A549 (cell line): ENCODE measurements around the gene PFAS. TPM values are rescaled to one million over a fixed set of nuclear protein-coding genes. Genes with fewer than 3 reads are reported as not detected.
A peak's percentile ranks its signal among the peaks of the same experiment; 100 is the strongest.

Experiments
- ATAC-seq, 2 experiments: fragments of 200-7000 bp in 1 of 2; fragments of >200 bp in 1 of 2; cut with Nextera tagmentation in 1 of 2; cut with Tn5 transposase in 1 of 2; 3 replicates each; pipeline versions ENCODE4 v1.8.0 to v1.9.1; 2018 to 2020; ENCODE audit warnings: mild to moderate bottlenecking in 1 of 2, moderate library complexity in 1 of 2
- CTCF ChIA-PET: fragments of 300-600 bp; sonication (Branson Sonifier 250); formaldehyde crosslinking; extraction: SDS; loops from one replicate; lab custom pipeline; 2021; ENCODE audit warnings: antibody characterized with exemption, inconsistent platforms; lab: Yijun Ruan, JAX
- POLR2A ChIA-PET: fragments of 350-600 bp; formaldehyde crosslinking; extraction: SDS; loops from one replicate; lab custom pipeline; 2021; ENCODE audit warnings: antibody characterized with exemption, inconsistent platforms; lab: Yijun Ruan, JAX
- DNase-seq, 2 experiments: peaks; one replicate each; pipeline versions ENCODE4 v3.0.0 to v3.0.0-alpha.2; 2011 to 2016; ENCODE audit warnings: low read depth in 1 of 2, low spot score in 1 of 2
- FAIRE-seq: peaks from 2 replicates; lab custom pipeline; 2011; peaks lifted over from hg19 to GRCh38; lab: Jason Lieb, UNC
- H3K27ac ChIP-seq, 2 experiments: fragments of >200 bp; sonication (Bioruptor Twin); formaldehyde crosslinking; 3 replicates each; pipeline ENCODE4 v1.5.1; 2016 to 2017
- H3K4me1 ChIP-seq: fragments of >200 bp; sonication (Bioruptor Twin); formaldehyde crosslinking; 3 replicates; pipeline ENCODE4 v1.6.1; 2016
- H3K4me2 ChIP-seq: fragments of >200 bp; sonication (Bioruptor Twin); formaldehyde crosslinking; 3 replicates; pipeline ENCODE4 v1.6.1; 2016
- H3K4me3 ChIP-seq: fragments of >200 bp; sonication (Bioruptor Twin); formaldehyde crosslinking; 3 replicates; pipeline ENCODE4 v1.5.1; 2016
- H3K9me3 ChIP-seq: fragments of >200 bp; sonication (Bioruptor Twin); formaldehyde crosslinking; 3 replicates; pipeline ENCODE4 v1.6.1; 2016
- ATOH8 ChIP-seq: fragments of 250-450 bp; sonication (Bioruptor Pico); IDR thresholded peaks from 2 replicates; pipeline ENCODE4 v1.5.0; 2020; ENCODE audit warnings: low read depth, mild to moderate bottlenecking, moderate library complexity
- GATA3 ChIP-seq: IDR thresholded peaks from 2 replicates; pipeline ENCODE4 v1.6.1; 2012; ENCODE audit warnings: borderline replicate concordance
- HDAC2 ChIP-seq: fragments of 200-600 bp; sonication (generic); IDR thresholded peaks from 2 replicates; pipeline ENCODE4 v1.6.1; 2016
- HEYL ChIP-seq: fragments of 250-450 bp; sonication (Bioruptor Pico); IDR thresholded peaks from 2 replicates; pipeline ENCODE4 v1.8.0; 2021; ENCODE audit warnings: mild to moderate bottlenecking, moderate library complexity
- HOXB13 ChIP-seq: fragments of 250-450 bp; sonication (Bioruptor Pico); IDR thresholded peaks from 2 replicates; pipeline ENCODE4 v1.5.0; 2020; ENCODE audit warnings: low read depth, mild to moderate bottlenecking, moderate library complexity
- JUNB ChIP-seq: fragments of >200 bp; sonication (Bioruptor Twin); formaldehyde crosslinking; IDR thresholded peaks from 2 replicates; pipeline ENCODE4 v1.6.1; 2016
- KDM1A ChIP-seq: fragments of 200-600 bp; sonication (generic); IDR thresholded peaks from 2 replicates; pipeline ENCODE4 v1.6.1; 2016; ENCODE audit warnings: low read depth, mild to moderate bottlenecking
- KDM5A ChIP-seq: fragments of 200-600 bp; sonication (generic); IDR thresholded peaks from 2 replicates; pipeline ENCODE4 v1.6.1; 2016; ENCODE audit warnings: antibody characterized with exemption, mild to moderate bottlenecking
- NPAS2 ChIP-seq: fragments of 250-450 bp; sonication (Bioruptor Pico); IDR thresholded peaks from 2 replicates; pipeline ENCODE4 v1.8.0; 2022; ENCODE audit warnings: mild to moderate bottlenecking, moderate library complexity, borderline replicate concordance
- NR3C1 ChIP-seq: fragments of >200 bp; sonication (Bioruptor Twin); formaldehyde crosslinking; IDR thresholded peaks from 3 replicates; pipeline ENCODE4 v1.6.1; 2017
- POLR2A ChIP-seq: IDR thresholded peaks from 2 replicates; pipeline ENCODE4 v1.6.1; 2012; ENCODE audit warnings: mild to moderate bottlenecking, low read length
- POLR2AphosphoS2 ChIP-seq: conservative IDR thresholded peaks from 2 replicates; pipeline ENCODE4 v1.6.1; 2012; ENCODE audit warnings: low read length, improper control_type of control experiment, inconsistent platforms
- RCOR1 ChIP-seq: fragments of 150-350 bp; IDR thresholded peaks from 2 replicates; pipeline ENCODE4 v1.6.1; 2014; ENCODE audit warnings: antibody characterized with exemption, low read length, low read depth
- RFX5 ChIP-seq: fragments of 450-650 bp; IDR thresholded peaks from 2 replicates; pipeline ENCODE4 v1.7.1; 2014; ENCODE audit warnings: antibody characterized with exemption, mild to moderate bottlenecking, moderate library complexity
- RNF2 ChIP-seq: fragments of 200-600 bp; sonication (generic); IDR thresholded peaks from 2 replicates; pipeline ENCODE4 v1.6.1; 2016; ENCODE audit warnings: low read depth, mild to moderate bottlenecking, antibody characterized with exemption, moderate library complexity, borderline replicate concordance
- SMC3 ChIP-seq: fragments of >200 bp; sonication (Bioruptor Twin); formaldehyde crosslinking; IDR thresholded peaks from 3 replicates; pipeline ENCODE4 v1.6.1; 2018; ENCODE audit warnings: inconsistent platforms
- TFCP2L1 ChIP-seq: fragments of 250-450 bp; sonication (Bioruptor Pico); IDR thresholded peaks from 2 replicates; pipeline ENCODE4 v1.5.0; 2021; ENCODE audit warnings: mild to moderate bottlenecking
- TP53 ChIP-seq: fragments of 250-450 bp; sonication (Bioruptor Pico); IDR thresholded peaks from 2 replicates; pipeline ENCODE4 v1.5.0; 2021; ENCODE audit warnings: mild to moderate bottlenecking, moderate library complexity
- WGBS: methylation state at CpG from one replicate; pipeline ENCODE4 v1.1.6; 2017; ENCODE audit errors: missing lambda C conversion rate; 5-methylcytosine and 5-hydroxymethylcytosine counted together
- polyA plus RNA-seq, 4 experiments: library from polyadenylated mRNA; depleted of rRNA in 3 of 4; stranded (reverse); fragments of >200 nt; fragmentation: RNase III in 1 of 4; extraction: RNeasy Plus Mini Kit Qiagen cat#74134 plus additional on column Dnase treatment in 1 of 4; gene quantifications; 2 replicates in 3 of 4; 3 replicates in 1 of 4; pipeline ENCODE4 v1.2.3, GENCODE V29; 2011 to 2017
- TF ChIP-seq, protein P1 (sequence below): fragments of >200 bp; sonication (Bioruptor Twin); formaldehyde crosslinking; IDR thresholded peaks from 3 replicates; pipeline ENCODE4 v1.5.1; 2016
- TF ChIP-seq, protein P2 (sequence below): fragments of 150-350 bp; IDR thresholded peaks from 2 replicates; pipeline ENCODE4 v1.6.1; 2014; ENCODE audit warnings: low read depth, mild to moderate bottlenecking, low read length
- TF ChIP-seq, protein P3 (sequence below): fragments of 200-600 bp; sonication (generic); IDR thresholded peaks from 2 replicates; pipeline ENCODE4 v1.6.1; 2016; ENCODE audit warnings: antibody characterized with exemption, mild to moderate bottlenecking, moderate library complexity
- TF ChIP-seq, protein P4 (sequence below): fragments of >200 bp; sonication (Bioruptor Twin); formaldehyde crosslinking; IDR thresholded peaks from 2 replicates; pipeline ENCODE4 v1.6.1; 2016

PFAS gene
- polyA plus RNA-seq, 2 of the 4 experiments (the other 2 are of a cell fraction), result 51.9 to 58.2 TPM

GRCh38 chr17:8264836-8265542 is 15.9 kb downstream of the PFAS start:
- POLR2A ChIA-PET, result interaction anchor here (1.8 kb wide), 1 partner anchor 30 kb away, joined by 5 read pairs; the partner anchor contains the start of gene SLC25A35
- WGBS, result 95% methylated on average over 18 of the region's 18 CpGs
- TF ChIP-seq ATOH8 (CRISPR knock-in tag) (no peak), SMC3 (no peak)
- TF ChIP-seq, protein P1, sequence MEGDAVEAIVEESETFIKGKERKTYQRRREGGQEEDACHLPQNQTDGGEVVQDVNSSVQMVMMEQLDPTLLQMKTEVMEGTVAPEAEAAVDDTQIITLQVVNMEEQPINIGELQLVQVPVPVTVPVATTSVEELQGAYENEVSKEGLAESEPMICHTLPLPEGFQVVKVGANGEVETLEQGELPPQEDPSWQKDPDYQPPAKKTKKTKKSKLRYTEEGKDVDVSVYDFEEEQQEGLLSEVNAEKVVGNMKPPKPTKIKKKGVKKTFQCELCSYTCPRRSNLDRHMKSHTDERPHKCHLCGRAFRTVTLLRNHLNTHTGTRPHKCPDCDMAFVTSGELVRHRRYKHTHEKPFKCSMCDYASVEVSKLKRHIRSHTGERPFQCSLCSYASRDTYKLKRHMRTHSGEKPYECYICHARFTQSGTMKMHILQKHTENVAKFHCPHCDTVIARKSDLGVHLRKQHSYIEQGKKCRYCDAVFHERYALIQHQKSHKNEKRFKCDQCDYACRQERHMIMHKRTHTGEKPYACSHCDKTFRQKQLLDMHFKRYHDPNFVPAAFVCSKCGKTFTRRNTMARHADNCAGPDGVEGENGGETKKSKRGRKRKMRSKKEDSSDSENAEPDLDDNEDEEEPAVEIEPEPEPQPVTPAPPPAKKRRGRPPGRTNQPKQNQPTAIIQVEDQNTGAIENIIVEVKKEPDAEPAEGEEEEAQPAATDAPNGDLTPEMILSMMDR, result no peak
- TF ChIP-seq, protein P2, sequence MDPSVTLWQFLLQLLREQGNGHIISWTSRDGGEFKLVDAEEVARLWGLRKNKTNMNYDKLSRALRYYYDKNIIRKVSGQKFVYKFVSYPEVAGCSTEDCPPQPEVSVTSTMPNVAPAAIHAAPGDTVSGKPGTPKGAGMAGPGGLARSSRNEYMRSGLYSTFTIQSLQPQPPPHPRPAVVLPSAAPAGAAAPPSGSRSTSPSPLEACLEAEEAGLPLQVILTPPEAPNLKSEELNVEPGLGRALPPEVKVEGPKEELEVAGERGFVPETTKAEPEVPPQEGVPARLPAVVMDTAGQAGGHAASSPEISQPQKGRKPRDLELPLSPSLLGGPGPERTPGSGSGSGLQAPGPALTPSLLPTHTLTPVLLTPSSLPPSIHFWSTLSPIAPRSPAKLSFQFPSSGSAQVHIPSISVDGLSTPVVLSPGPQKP, result no peak
- TF ChIP-seq, all 56 proteins: peak for 0

GRCh38 chr17:8266648-8267479 is 17.8 kb downstream of the PFAS start:
- ATAC-seq, result 0 out of 6 replicates have a peak, but pooled peaks of 1 of the 2 experiments have one; percentile 13
- FAIRE-seq, result no peak
- TF ChIP-seq POLR2AphosphoS2 (no peak), NPAS2 (CRISPR knock-in tag) (no peak), HOXB13 (CRISPR knock-in tag) (no peak), HDAC2 (no peak), RNF2 (no peak), NR3C1 (no peak), KDM5A (no peak), KDM1A (no peak), RCOR1 (no peak), HEYL (CRISPR knock-in tag) (no peak), POLR2A (no peak), JUNB (no peak), TP53 (CRISPR knock-in tag) (no peak), RFX5 (no peak), TFCP2L1 (CRISPR knock-in tag) (no peak), GATA3 (no peak)
- TF ChIP-seq, protein P3, sequence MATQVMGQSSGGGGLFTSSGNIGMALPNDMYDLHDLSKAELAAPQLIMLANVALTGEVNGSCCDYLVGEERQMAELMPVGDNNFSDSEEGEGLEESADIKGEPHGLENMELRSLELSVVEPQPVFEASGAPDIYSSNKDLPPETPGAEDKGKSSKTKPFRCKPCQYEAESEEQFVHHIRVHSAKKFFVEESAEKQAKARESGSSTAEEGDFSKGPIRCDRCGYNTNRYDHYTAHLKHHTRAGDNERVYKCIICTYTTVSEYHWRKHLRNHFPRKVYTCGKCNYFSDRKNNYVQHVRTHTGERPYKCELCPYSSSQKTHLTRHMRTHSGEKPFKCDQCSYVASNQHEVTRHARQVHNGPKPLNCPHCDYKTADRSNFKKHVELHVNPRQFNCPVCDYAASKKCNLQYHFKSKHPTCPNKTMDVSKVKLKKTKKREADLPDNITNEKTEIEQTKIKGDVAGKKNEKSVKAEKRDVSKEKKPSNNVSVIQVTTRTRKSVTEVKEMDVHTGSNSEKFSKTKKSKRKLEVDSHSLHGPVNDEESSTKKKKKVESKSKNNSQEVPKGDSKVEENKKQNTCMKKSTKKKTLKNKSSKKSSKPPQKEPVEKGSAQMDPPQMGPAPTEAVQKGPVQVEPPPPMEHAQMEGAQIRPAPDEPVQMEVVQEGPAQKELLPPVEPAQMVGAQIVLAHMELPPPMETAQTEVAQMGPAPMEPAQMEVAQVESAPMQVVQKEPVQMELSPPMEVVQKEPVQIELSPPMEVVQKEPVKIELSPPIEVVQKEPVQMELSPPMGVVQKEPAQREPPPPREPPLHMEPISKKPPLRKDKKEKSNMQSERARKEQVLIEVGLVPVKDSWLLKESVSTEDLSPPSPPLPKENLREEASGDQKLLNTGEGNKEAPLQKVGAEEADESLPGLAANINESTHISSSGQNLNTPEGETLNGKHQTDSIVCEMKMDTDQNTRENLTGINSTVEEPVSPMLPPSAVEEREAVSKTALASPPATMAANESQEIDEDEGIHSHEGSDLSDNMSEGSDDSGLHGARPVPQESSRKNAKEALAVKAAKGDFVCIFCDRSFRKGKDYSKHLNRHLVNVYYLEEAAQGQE, result no peak
- TF ChIP-seq, protein P1, result no peak
- TF ChIP-seq, protein P4, sequence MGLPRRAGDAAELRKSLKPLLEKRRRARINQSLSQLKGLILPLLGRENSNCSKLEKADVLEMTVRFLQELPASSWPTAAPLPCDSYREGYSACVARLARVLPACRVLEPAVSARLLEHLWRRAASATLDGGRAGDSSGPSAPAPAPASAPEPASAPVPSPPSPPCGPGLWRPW, result no peak
- Histone ChIP-seq H3K27ac (no peak overlapping the region), H3K4me1 (no peaks in the 10 kb centered on the region), H3K4me2 (no peak overlapping the region), H3K4me3 (no peak overlapping the region), H3K9me3 (no peaks in the 10 kb centered on the region)
- DNase-seq, result no peak
- WGBS, result 96% methylated on average over 29 of the region's 29 CpGs
- CTCF ChIA-PET, result interaction anchor here (0.5 to 4.4 kb wide), 9 partner anchors 8 to 1084 kb away, joined by 3 to 17 read pairs (median 4); no protein-coding TSS in a partner anchor
- POLR2A ChIA-PET, result no interaction called here

More at GRCh38 chr17:8264836-8265542, 15.9 kb downstream of the PFAS start:
- CTCF ChIA-PET, result interaction anchor here (1.9 kb wide), 1 partner anchor 10 kb away, joined by 6 read pairs; no protein-coding TSS in a partner anchor
- Histone ChIP-seq H3K27ac (no peak overlapping the region), H3K4me3 (no peak overlapping the region), H3K4me2 (no peak overlapping the region), H3K9me3 (no peaks in the 10 kb centered on the region), H3K4me1 (no peaks in the 10 kb centered on the region)
- DNase-seq, result no peak
- no peak for FAIRE-seq
- peak; percentile 10 to 15; a peak in 1 of 6 replicates for ATAC-seq
